GM18498 (cell line): ENCODE results near the gene PPP6C.
"Not testable (repeated sequence)": the region's sequence is repeated elsewhere in the genome, so short reads cannot be mapped to it uniquely, and the experiment has no call there.

Experiments
- ATAC-seq: cut with Tn5 transposase; IDR thresholded peaks from one replicate; pipeline ENCODE4 v1.9.1; 2021; ENCODE audit warnings: mild to moderate bottlenecking, moderate library complexity; ENCODE audit not compliant: unreplicated experiment

Gene PPP6C

DNA sequence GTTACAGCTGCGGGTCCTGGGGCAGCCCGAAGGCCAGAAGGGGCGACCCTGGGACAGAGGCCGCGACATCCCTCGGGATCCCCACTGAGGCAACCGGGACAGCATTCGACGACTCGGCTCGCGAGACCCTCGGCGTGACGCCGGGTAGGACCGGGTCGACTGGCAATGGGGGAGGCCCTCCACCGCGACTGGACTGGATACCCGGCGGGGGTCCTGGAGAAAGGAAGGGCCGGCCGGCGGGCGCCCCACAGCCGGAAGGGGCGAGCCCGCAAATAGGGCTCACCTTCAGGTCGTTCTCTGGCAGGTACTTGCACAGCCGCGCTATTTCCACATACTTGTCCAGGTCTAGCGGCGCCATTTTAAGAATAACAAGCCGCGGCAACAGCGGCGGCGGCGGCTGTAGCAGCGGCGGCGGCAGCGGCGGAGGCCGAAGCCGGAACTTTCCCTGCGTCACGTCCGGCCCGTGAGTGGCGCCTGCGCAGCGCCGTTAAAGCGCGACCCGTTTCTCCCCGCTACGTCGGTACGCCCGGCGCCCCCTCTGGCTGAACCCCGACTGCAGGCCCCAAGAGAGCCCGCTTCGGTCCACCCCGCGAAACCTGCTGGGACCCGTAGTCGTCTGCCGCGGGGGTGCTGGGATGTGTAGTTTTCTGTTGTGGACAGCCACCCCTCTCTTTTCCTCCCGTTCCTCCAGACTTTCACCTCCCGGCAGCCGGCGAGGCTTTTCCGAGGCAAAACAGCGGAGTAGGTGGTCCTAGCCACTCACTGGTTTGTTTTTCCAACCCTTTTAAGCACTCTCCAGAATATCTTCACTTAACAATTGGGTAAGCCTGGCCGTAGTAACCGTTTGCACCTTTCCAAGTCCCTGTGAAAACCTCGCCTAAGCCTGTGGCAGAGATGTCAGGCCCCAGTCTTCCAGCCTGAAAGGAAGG is at the start of gene PPP6C:
PPP6C (minus strand) TSS at position 443 of the 929 bp plus-strand sequence; CDS start at position 358, 85 bp downstream.
- ATAC-seq = peak; percentile 94

DNA sequence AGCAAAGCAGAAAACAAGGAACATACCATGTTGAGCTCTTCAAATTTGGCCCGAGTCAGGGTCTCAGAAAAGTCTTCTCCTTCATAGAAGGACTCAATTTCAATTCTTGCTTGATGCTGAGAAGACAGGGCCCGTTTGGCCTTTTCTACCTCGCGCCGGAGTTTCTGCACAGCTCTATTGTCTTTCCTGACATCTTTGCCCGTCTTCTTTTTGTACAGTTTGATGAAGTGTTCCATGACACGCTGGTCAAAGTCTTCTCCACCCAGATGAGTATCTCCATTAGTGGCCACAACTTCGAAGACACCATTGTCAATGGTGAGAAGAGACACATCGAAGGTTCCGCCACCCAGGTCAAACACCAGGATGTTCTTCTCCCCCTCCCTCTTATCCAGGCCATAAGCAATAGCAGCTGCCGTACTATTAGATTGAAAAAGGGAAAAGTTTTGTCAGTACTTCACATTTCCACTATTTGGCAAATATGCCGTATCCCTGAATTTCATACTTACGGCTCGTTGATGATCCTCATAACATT is 49.4 kb upstream of the PPP6C start:
- no peak for ATAC-seq

DNA sequence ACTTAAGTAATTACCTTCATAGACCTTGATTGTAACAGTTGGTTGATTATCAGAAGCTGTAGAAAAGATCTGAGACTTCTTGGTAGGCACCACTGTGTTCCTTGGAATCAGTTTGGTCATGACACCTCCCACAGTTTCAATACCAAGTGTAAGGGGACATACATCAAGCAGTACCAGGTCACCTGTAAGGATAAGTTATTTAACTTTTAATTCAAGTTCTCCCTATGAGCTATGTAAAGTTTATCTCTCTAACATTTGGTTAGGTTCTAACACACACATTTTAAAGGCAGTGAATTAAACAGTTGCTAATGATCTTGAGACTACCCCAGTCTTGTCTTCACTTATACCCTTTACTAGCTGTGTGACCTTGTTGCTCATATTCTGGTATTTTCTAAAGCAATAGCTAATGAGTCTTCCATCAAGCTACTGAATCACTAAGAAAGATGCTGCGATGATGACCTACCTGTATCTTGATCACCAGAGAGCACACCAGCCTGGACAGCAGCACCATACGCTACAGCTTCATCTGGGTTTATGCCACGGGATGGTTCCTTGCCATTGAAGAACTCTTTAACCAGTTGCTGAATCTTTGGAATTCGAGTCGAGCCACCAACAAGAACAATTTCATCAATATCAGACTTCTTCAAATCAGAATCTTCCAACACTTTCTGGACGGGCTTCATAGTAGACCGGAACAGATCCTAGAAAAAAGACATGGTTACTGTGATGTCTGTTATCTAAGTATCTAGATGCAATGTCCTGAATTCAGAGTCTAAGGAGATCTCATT is 48.7 kb upstream of the PPP6C start:
- ATAC-seq = no peak

DNA sequence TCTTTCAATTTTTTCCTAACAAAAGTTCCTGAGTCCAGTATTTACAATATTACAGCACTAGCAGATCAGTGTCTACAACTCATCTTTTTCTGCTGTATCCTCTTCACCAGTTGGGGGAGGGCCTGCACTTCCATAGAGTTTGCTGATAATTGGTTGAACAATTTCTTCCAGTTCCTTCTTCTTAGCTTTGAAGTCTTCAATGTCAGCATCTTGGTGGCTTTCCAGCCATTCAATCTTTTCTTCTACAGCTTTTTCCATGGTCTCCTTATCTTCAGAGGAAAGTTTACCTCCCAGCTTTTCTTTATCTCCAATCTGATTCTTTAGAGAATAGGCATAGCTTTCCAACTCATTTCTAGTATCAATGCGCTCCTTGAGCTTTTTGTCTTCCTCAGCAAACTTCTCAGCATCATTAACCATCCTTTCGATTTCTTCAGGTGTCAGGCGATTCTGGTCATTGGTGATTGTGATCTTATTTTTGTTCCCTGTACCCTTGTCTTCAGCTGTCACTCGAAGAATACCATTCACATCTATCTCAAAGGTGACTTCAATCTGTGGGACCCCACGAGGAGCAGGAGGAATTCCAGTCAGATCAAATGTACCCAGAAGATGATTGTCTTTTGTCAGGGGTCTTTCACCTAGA is 47.0 kb upstream of the PPP6C start:
- not testable (repeated sequence) for ATAC-seq

DNA sequence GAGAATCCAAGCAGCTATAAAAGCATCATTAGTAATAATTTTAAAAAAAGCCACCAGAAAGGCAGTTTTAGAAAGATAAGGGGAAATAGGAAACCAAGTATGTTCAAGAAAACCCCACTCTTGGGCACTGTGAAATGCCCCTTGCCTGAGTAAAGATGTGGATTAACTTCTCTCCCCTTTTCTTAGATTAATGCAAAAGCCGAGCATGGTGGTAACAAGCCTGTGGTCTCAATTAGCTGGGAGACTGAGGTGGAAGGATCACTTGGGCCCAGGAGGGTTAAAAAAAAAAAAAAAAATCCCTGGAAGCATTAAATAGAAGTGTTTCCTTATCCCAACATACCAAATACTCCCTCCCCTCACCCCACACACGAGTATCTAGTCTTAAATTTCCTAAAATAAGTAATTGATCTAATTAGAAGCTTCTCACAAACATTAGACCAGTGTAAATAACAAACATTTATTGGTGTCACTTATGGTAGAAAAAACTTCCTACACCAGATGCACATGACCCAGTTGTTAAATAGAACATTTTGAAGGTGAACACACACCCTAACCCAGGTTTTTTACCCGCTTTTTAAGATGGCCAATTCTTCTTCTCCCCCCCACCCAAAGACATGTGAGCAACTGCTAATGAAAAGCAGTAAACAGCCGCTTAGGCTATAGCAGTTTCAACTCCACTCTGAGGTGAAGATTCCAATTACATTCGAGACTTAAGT is 46.4 kb upstream of the PPP6C start:
- ATAC-seq = no peak

DNA sequence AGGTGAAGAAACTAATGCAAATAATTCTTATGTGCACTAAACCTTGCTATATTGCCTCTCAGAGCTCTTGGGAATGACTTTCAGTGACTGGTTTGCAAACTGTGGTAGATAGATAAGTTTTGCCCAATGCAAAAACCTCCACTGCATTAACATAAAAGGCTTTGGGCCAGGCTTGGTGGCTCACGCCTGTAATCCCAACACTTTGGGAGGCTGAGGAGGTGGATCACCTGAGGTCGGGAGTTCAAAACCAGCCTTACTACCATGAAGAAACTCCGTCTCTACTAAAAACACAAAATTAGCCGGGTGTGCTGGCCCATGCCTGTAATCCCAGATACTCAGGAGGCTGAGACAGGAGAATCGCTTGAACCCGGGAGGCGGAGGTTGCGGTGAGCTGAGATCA is 44.5 kb upstream of the PPP6C start:
- not testable (repeated sequence) for ATAC-seq

DNA sequence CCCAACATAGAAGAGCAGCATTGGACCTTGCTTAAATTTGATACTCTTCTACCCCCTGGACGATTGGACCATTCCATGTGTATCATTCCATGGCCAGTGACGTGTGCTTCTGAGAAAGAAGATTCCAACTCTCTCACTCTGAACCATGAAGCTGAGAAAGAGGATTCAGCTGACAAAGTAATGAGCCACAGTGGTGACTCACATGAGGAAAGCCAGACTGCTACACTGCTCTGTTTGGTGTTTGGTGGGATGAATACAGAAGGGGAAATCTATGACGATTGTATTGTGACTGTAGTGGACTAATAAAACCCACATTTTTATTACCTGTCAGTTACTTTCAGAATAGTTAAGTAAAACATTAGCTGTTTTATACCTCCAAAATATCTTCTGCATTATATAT is 44.1 kb upstream of the PPP6C start:
- no peak for ATAC-seq

DNA sequence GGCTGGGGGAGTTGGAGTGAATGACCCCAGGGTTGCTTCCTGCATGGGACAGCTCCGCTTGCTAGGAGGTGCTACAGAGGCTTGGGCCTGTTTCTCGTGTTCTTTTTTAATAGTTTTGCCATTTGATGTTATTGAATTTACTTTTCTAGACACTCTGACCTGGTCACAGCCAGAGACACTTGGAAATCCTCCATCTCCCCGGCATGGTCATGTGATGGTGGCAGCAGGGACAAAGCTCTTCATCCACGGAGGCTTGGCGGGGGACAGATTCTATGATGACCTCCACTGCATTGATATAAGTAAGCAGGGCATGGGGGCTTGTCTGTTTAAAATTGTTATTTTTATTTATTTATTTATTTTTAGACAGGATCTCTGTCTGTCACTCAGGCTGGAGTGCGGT is 38.2 kb upstream of the PPP6C start:
- no peak for ATAC-seq

DNA sequence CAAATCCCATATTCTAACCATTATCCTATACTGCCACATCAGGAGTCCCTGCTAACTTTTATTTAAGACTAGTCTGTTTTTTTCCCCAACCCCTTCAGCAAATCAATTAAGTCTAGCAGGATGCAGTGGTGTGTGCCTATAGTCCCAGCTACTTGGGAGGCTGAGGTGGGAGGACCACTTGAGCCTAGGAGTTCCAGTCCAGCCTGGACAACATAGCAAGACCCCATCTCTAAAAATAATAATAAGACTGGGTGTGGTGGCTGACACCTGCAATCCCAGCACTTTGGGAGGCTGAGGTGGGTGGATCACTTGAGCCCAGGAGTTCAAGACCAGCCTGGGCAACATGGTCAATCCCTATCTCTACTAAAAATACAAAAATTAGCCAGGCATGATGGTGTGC is 35.3 kb upstream of the PPP6C start:
- not testable (repeated sequence) for ATAC-seq

DNA sequence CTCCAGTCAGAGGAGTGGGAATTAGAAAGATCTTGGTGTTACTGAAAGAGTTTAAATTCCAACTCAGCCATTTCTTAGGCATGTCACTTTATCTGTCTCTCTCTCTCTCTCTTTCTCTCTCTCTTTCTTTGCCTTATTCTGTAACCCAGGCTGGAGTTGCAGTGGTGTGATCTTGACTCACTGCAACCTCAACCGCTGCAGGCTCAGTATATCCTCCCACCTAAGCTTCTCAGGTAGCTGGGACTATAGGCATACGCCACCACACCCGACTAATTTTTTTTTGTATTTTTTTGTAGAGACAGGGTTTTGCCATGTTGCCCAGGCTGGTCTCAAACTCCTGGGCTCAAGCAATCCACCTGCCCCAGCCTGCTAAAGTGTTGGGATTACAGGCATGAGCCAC is 29.0 kb upstream of the PPP6C start:
- ATAC-seq = no peak

DNA sequence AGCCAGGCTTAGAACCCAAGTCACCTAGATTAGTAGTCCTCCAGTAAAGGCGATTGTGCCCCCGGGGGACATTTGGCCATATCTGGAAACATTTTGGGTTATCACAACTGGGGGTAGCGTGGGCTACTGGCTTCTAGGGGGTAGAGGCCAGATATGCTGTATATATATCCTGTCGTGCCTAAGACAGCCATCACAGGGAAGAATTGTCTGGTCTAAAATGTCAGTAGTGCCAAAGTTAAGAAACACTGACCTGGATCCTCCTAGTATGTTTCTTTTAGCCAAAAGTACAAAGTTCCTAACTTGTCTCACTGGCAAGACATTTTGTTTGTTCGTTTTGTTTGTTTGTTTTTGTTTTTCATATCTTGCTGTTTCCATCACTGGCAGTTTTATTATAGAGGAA is 24.6 kb upstream of the PPP6C start:
- ATAC-seq = no peak

DNA sequence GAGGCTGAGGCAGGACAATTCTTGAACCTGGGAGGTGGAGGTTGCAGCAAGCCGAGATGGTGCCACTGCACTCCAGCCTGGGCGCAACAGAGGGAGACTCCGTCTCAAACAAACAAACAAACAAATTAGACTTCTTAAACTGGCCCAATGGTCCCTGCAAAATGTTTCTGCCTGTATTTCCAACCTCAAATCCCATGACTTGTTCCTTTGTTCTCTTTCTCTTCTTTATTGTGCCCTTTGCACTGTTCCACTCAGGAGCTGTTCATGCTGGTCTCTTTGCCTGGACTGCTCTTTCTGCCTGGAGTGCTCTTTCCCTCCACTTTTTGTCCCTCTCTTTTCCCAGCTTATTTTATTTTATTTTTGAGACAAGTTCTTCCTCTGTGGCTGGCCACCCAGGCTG is 14.9 kb upstream of the PPP6C start:
- no peak for ATAC-seq

DNA sequence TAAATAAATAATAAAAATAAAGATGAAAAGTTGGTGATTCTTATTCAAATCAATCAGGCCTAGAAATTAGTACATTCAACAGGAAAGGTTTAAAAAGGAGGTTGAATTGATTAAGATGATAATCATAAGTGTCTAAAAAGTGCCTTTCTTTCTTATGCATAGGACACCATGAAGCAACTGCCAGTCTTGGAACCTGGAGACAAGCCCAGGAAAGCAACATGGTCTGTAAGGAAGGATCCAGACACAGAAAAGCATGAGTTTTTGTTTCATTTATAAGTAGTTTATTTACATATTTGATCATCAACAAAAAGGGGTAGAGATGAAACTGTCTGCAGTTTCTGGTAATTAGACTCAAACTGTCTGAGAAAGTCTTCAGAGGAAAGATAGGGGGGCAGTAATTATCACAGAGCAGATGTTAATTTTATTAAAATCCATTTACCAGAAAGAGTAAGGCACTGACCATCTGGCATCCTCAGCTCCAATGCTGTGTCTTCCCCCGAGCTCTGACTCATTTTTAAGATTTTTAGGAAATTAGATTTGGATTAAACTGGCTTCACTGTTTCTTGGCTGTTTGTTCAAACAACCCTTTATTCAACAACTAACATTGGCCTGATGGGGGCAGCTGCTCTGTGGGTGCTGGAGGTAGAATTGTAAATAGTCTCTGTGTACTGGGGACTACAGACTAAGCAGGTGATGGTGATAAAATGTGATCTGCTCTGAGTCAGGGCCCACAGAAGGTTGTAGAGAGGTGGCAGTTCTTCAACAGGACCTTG is 13.4 kb upstream of the PPP6C start:
- ATAC-seq = no peak

DNA sequence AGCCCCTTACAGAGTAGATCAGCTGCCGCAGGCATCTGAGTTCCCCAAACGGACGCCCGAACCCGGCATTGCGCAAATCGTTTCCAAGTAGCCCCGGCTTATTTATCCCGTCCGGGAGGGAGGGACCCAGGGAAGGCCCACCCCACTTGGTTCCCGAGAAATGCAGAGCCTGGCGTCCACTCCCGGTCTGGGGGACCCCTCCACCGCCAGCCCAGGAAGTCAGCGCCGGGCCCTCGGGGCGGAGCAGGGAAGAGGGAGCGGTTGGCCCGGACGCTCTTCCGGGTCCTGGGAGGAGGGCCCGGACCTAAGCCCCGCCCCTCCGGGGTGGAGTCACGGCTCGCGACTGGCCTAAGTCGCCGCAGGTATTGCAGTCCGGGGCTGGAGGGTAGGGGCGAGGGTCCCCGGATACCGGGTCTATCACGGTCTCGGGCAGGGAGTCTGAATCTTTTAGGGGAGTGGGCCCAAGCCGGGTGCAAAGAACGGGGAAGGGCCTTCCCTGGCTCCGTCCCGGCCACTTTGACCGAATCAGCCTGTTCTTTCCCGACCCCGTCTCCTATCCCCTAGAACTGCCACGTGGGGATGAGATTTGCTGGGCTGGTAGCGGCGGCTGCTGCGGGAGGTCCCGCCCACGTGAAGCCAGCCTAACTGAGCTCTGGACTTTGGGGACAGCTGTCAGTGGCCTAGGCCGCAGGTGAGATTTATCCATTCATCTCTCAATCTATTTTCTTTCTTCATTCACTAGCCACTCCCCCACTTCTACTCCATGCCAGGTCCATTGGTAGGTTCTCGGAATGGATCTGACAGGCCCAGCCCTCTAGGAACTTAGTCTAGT is 10.8 kb upstream of the PPP6C start, which contains the start of gene RABEPK:
RABEPK (plus strand) TSS at position 327 of the 832 bp plus-strand sequence. CDS start 2,472 bp downstream, outside the sequence.
- peak; percentile 96 for ATAC-seq

DNA sequence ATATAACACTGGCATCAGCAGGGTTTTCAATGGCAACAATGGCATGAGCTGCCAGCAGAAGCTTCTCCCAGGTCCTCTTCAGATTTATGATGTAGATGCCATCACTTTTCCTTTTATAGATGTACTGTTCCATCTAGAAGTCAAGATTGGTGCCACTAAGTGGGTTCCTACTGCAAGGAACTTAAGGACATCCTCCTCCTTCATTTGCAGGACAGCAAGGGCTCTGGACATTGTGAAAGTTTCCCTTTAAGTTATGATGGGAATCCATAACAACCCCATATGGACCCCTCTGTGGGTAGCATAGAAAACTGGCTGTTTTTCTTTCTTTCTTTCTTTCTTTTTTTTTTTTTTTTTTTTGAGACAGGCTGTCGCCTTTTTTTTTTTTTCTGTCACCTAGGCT is 6.0 kb upstream of the PPP6C start:
- not testable (repeated sequence) for ATAC-seq

DNA sequence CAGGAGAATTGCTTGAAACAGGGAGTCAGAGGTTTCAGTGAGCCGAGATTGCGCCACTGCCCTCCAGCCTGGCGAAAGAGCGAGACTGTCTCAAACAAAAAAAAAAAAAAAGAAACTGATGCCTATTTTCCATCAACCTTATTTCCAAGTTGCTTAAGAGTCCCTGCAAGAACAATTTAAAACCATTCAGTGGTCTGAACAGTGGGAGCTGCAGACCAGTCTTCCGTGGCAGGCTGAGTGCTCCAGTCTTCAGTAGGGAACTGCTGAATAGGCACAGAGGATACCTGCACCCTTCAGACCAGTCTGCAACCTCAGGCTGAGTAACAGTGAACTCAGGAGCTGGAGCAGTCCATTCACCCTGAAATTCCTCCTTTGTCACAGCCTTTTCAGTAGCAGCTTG is 4.9 kb upstream of the PPP6C start:
- not testable (repeated sequence) for ATAC-seq

DNA sequence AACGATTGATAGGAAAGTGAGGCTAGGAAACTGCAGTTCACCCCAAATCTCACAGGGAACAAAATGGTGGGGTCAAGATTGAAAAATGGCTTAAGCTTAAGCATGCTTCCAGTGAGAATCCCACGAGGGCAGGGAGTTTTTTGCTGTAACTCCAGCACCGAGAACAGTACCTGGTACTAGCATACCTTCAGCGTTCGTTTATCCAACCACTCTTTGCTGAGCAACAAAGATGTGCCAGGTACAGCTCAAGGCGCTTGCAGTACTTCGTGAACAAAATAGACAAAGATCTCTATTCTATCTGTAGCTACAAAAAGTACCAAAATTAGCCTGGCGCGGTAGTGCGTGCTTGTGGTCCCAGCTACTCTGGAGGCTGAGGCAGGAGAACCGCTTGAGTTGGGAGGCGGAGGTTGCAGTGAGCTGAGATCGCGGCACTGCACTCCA is 778 bp upstream of the PPP6C start:
- ATAC-seq = no peak

DNA sequence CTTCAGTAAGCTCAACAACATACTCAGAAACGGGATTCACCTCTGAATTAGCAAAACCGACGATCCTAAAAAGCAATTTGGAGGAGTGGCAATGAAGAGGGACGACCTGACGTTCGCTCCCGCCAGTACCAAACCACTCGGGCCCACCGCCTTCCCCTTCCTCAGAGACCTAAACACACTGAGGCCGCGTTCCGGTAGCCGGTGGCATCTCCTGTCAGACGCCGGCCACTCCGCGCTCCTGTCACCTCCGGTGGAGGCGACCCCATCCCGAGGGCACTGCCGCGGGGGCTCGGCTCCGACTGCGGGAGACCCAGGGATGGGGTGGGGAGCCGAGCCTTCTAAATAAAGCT is 617 bp downstream of the PPP6C start:
- peak; percentile 13 for ATAC-seq

DNA sequence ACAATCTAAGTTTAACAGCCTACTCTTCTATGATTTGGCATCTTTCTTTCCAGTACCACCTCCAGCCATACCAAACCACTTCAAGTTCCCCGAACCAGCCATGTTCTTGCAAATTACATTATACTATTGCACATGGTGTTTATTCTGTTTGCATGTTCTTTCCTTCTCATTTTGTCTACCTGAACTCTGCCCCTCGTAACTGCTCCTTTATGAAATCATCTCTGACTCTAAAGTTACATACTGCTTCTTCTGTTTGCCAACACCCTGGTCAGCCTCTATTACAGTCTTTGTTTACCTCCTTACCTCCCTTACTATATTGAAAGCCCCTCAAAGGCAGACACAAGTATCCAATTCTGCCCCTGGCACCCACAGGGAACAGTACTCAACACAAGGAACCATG is 6.0 kb downstream of the PPP6C start:
- ATAC-seq = no peak
